Esophagus muscularis mucosa (tissue), 3 donors: Measurements from ENCODE around the gene YTHDC1.

Experiments used
- POLR2A ChIP-seq: fragments of 450-650 bp; IDR thresholded peaks from one replicate; pipeline ENCODE4 v1.6.1; 2017; ENCODE audit warnings: antibody characterized with exemption, moderate library complexity, mild to moderate bottlenecking, low read depth
- TF ChIP-seq, protein P1 (sequence below), 3 experiments: fragments of 200-600 bp in 2 of 3; fragments of 450-650 bp in 1 of 3; sonication (generic) in 2 of 3; IDR thresholded peaks; one replicate each; pipeline ENCODE4 v1.5.1; 2017 to 2019; ENCODE audit warnings: antibody characterized with exemption in 3 of 3, mild to moderate bottlenecking in 2 of 3, moderate library complexity in 1 of 3

DNA sequence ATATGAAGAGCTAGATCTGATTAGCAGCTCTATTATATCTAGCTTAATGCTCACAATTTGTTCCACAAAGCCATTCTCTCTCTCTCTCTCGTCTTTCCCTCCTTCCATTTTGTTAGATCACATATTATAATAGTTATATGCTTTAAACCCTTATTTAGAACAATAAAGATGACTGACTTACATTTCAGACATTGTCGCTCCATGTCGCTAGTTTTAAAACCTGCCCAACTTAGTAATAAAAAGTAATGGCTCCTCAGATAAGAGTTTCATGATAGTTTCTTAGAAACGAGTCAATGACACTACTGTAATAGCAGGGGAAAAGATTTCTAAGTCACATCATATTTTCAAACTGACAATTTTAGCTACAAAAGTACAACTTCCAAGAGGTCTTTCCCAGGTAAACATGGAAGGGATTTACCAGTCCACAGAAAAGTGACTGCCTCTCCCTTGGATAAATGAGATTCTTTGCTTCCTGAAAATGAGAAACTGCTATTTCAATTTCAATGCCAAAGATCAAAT lies 38.5 kb upstream of the YTHDC1 start:
- no peak for TF ChIP-seq POLR2A
- TF ChIP-seq, protein P1, sequence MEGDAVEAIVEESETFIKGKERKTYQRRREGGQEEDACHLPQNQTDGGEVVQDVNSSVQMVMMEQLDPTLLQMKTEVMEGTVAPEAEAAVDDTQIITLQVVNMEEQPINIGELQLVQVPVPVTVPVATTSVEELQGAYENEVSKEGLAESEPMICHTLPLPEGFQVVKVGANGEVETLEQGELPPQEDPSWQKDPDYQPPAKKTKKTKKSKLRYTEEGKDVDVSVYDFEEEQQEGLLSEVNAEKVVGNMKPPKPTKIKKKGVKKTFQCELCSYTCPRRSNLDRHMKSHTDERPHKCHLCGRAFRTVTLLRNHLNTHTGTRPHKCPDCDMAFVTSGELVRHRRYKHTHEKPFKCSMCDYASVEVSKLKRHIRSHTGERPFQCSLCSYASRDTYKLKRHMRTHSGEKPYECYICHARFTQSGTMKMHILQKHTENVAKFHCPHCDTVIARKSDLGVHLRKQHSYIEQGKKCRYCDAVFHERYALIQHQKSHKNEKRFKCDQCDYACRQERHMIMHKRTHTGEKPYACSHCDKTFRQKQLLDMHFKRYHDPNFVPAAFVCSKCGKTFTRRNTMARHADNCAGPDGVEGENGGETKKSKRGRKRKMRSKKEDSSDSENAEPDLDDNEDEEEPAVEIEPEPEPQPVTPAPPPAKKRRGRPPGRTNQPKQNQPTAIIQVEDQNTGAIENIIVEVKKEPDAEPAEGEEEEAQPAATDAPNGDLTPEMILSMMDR (IDR thresholded peaks at IDR 0.05), result no peak
